Neural cell (in vitro differentiated cells): ENCODE data around the gene IQCN. TPM values are rescaled to one million over a fixed set of nuclear protein-coding genes. Genes with fewer than 3 reads are reported as not detected.

Source experiments
- H2AFZ ChIP-seq: fragments of 200-600, 300-800 bp; sonication (generic), shearing (Covaris generic); 2 replicates; pipeline ENCODE4 v1.6.0; 2014; ENCODE audit warnings: low read depth, mild to moderate bottlenecking, antibody characterized with exemption, low read length, moderate library complexity
- H3F3A ChIP-seq: fragments of 200-600 bp; shearing (Covaris generic); 2 replicates; pipeline ENCODE4 v1.6.1; 2016; ENCODE audit warnings: mild to moderate bottlenecking, moderate library complexity, mixed read lengths, antibody characterized with exemption, low read length; ENCODE audit not compliant: insufficient read depth, poor library complexity, severe bottlenecking
- H3K27ac ChIP-seq: fragments of 200-600, 300-800 bp; sonication (generic), shearing (Covaris generic); 2 replicates; pipeline ENCODE4 v1.5.1; 2014; ENCODE audit warnings: mild to moderate bottlenecking, low read length, moderate library complexity
- H3K27me3 ChIP-seq: fragments of 300-800, 200-600 bp; sonication (generic), shearing (Covaris generic); 2 replicates; pipeline ENCODE4 v1.6.0; 2014; ENCODE audit warnings: mild to moderate bottlenecking, low read depth, low read length, moderate library complexity; ENCODE audit not compliant: insufficient read depth
- H3K36me3 ChIP-seq: fragments of 300-800, 200-600 bp; sonication (generic), shearing (Covaris generic); 2 replicates; pipeline ENCODE4 v1.5.1; 2014; ENCODE audit warnings: mild to moderate bottlenecking, antibody characterized with exemption, low read length, moderate library complexity; ENCODE audit not compliant: insufficient read depth
- H3K4me2 ChIP-seq: fragments of 300-800, 200-600 bp; sonication (generic), shearing (Covaris generic); 2 replicates; pipeline ENCODE4 v1.6.0; 2014; ENCODE audit warnings: mild to moderate bottlenecking, low read length
- H3K4me3 ChIP-seq: fragments of 300-800, 200-600 bp; sonication (generic), shearing (Covaris generic); 2 replicates; pipeline ENCODE4 v1.5.1; 2014; ENCODE audit warnings: mild to moderate bottlenecking, low read length, moderate library complexity
- H3K79me2 ChIP-seq: fragments of 200-600 bp; shearing (Covaris generic); replicated peaks from 2 replicates; pipeline ENCODE4 v1.6.0; 2014; ENCODE audit warnings: mild to moderate bottlenecking, low read length, moderate library complexity; ENCODE audit not compliant: insufficient read depth
- H3K9ac ChIP-seq: fragments of 300-800, 200-600 bp; sonication (generic), shearing (Covaris generic); 2 replicates; pipeline ENCODE4 v1.6.1; 2016; ENCODE audit warnings: mild to moderate bottlenecking, low read length, mixed read lengths
- H3K9me2 ChIP-seq: fragments of 200-600 bp; shearing (Covaris generic); 2 replicates; pipeline ENCODE4 v1.6.1; 2016; ENCODE audit warnings: mild to moderate bottlenecking, low read length, mixed read lengths; ENCODE audit not compliant: insufficient read depth
- H3K9me3 ChIP-seq: fragments of 200-600, 300-800 bp; sonication (generic), shearing (Covaris generic); 2 replicates; pipeline ENCODE4 v1.6.1; 2016; ENCODE audit warnings: mild to moderate bottlenecking, mixed run types, low read length, moderate library complexity, mixed read lengths
- H4K20me1 ChIP-seq: fragments of 200-600 bp; shearing (Covaris generic); 2 replicates; pipeline ENCODE4 v1.6.1; 2016; ENCODE audit warnings: mild to moderate bottlenecking, mixed run types; ENCODE audit not compliant: insufficient read depth
- EP300 ChIP-seq: fragments of 450-650 bp; conservative IDR thresholded peaks from 2 replicates; pipeline ENCODE4 v1.6.1; 2014; ENCODE audit warnings: antibody characterized with exemption, mild to moderate bottlenecking, moderate library complexity; ENCODE audit not compliant: poor library complexity, severe bottlenecking
- EZH2 ChIP-seq: fragments of 200-600, 300-800 bp; shearing (Covaris generic), sonication (generic); IDR thresholded peaks from 2 replicates; pipeline ENCODE4 v1.6.1; 2014; ENCODE audit warnings: antibody characterized with exemption, low read length, borderline replicate concordance, mild to moderate bottlenecking; ENCODE audit not compliant: insufficient read depth, poor library complexity, severe bottlenecking
- MXI1 ChIP-seq: fragments of 450-650 bp; conservative IDR thresholded peaks from 2 replicates; pipeline ENCODE4 v1.6.1; 2014; ENCODE audit warnings: antibody characterized with exemption, mild to moderate bottlenecking; ENCODE audit not compliant: poor library complexity, severe bottlenecking
- POLR2AphosphoS5 ChIP-seq: IDR thresholded peaks from 2 replicates; pipeline ENCODE4 v1.6.1; 2012
- RAD21 ChIP-seq: fragments of 450-650 bp; conservative IDR thresholded peaks from 2 replicates; pipeline ENCODE4 v1.6.1; 2014; ENCODE audit warnings: antibody characterized with exemption, mild to moderate bottlenecking, moderate library complexity
- SMC3 ChIP-seq: fragments of 450-650 bp; conservative IDR thresholded peaks from 2 replicates; pipeline ENCODE4 v1.6.1; 2014; ENCODE audit warnings: antibody characterized with exemption, mild to moderate bottlenecking, moderate library complexity; ENCODE audit not compliant: poor library complexity
- TAF1 ChIP-seq: IDR thresholded peaks from 2 replicates; pipeline ENCODE4 v1.6.1; 2012; ENCODE audit warnings: low read depth
- polyA plus RNA-seq: library from polyadenylated mRNA; depleted of rRNA; stranded (reverse); fragments of >200 nt; gene quantifications from 2 replicates; pipeline ENCODE4 v1.2.3, GENCODE V29; 2014
- TF ChIP-seq, protein P1 (sequence below): IDR thresholded peaks from 2 replicates; pipeline ENCODE4 v1.6.1; 2012; ENCODE audit warnings: borderline replicate concordance
- TF ChIP-seq, protein P2 (sequence below): fragments of 450-650 bp; IDR thresholded peaks from 2 replicates; pipeline ENCODE4 v1.5.1; 2014; ENCODE audit warnings: antibody characterized with exemption, mild to moderate bottlenecking, moderate library complexity; ENCODE audit not compliant: poor library complexity, severe bottlenecking

The IQCN gene
- polyA plus RNA-seq, 1 donor from 2014 or later = 2.5 TPM

DNA sequence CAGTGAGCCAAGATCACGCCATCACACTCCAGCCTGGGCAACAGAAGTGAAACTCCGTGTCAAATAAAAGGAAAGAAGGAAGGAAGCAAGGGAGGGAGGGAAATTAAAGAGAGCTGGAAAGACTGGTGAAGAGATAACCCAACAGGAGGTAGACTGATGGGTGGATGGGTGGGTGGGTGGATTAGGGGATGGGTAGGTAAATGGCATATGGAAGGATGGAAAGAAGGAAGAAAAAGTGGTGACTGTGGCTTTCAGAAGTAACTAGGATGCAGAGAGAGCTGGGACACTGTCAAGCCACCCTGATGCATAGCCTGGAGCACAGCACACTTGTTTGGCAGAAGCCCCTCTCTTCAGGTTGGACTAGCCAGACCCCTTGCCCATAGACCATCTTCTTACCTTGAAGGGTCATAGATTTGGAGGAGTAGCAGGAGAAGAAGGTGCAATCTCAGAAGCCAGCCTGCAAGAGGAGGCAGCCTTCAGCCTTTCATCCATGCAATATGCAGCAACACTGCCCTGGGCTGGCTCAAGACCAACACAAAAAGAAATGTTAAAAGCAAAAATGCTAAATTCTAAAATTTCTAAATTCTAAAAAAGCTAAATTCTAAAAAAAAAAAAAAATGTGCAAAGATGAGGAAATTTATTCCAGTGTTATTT, 5.1 kb downstream of the IQCN start:
- Histone ChIP-seq H3K4me2 (no peak overlapping the region), H3K36me3 (no peaks in the 10 kb centered on the region), H3F3A (no peaks in the 10 kb centered on the region), H4K20me1 (peaks cover under 1% of the 10 kb centered on the region), H3K27ac (no peak overlapping the region), H3K4me3 (no peak overlapping the region), H3K9me2 (no peaks in the 10 kb centered on the region), H3K79me2 (peaks cover 7% of the 10 kb centered on the region), H3K9ac (no peak overlapping the region), H3K9me3 (no peaks in the 10 kb centered on the region), H3K27me3 (no peaks in the 10 kb centered on the region), H2AFZ (no peak overlapping the region)
- TF ChIP-seq EZH2 (no peak), EP300 (no peak), RAD21 (no peak), POLR2AphosphoS5 (no peak), MXI1 (no peak), SMC3 (no peak), TAF1 (no peak)
- TF ChIP-seq, protein P1, sequence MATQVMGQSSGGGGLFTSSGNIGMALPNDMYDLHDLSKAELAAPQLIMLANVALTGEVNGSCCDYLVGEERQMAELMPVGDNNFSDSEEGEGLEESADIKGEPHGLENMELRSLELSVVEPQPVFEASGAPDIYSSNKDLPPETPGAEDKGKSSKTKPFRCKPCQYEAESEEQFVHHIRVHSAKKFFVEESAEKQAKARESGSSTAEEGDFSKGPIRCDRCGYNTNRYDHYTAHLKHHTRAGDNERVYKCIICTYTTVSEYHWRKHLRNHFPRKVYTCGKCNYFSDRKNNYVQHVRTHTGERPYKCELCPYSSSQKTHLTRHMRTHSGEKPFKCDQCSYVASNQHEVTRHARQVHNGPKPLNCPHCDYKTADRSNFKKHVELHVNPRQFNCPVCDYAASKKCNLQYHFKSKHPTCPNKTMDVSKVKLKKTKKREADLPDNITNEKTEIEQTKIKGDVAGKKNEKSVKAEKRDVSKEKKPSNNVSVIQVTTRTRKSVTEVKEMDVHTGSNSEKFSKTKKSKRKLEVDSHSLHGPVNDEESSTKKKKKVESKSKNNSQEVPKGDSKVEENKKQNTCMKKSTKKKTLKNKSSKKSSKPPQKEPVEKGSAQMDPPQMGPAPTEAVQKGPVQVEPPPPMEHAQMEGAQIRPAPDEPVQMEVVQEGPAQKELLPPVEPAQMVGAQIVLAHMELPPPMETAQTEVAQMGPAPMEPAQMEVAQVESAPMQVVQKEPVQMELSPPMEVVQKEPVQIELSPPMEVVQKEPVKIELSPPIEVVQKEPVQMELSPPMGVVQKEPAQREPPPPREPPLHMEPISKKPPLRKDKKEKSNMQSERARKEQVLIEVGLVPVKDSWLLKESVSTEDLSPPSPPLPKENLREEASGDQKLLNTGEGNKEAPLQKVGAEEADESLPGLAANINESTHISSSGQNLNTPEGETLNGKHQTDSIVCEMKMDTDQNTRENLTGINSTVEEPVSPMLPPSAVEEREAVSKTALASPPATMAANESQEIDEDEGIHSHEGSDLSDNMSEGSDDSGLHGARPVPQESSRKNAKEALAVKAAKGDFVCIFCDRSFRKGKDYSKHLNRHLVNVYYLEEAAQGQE = no peak
- TF ChIP-seq, protein P2, sequence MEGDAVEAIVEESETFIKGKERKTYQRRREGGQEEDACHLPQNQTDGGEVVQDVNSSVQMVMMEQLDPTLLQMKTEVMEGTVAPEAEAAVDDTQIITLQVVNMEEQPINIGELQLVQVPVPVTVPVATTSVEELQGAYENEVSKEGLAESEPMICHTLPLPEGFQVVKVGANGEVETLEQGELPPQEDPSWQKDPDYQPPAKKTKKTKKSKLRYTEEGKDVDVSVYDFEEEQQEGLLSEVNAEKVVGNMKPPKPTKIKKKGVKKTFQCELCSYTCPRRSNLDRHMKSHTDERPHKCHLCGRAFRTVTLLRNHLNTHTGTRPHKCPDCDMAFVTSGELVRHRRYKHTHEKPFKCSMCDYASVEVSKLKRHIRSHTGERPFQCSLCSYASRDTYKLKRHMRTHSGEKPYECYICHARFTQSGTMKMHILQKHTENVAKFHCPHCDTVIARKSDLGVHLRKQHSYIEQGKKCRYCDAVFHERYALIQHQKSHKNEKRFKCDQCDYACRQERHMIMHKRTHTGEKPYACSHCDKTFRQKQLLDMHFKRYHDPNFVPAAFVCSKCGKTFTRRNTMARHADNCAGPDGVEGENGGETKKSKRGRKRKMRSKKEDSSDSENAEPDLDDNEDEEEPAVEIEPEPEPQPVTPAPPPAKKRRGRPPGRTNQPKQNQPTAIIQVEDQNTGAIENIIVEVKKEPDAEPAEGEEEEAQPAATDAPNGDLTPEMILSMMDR = no peak

DNA sequence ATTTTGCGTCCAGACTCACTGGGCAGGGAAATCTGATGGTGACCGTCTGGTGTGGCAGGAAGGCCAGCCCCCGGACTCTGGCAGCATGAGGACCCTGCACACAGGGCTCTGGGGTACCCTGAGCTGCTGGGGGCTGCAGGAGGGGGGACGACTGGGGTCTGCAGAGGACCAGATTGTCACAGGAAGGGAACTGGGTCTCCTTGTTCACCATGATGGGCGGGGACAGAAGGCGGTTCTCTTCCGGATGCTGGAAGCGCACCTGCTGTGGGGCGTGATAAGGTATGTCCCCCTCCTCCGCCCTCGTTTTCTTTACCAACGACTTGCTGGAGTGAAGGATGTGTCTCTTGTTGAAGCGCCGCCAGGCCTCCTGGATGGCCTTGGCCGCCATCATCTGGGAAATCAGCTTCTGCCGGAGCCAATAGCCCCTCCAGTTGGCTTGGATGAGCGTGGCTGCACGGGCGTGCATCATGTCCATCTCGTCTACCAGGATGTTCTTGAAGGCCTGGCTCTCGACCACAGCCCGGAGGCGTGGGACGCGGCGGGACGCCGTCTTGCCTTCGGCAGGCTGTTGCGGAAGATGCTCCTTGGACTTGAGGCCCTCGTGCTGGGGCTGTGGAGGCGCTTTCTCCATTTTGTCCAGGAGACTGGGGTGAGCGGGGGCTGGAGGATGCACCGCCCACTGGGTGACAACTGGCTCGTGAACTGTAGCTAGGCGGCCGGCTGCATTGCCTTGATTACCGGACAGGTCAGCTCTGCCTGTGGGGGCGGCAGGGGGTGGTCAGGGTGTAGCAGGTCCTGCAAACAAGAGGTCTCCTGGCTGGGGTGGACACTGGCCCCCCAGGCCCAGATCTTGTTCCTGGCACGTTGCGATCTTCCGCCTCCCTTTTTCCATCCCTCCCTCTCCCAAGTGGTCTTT, 7.2 kb downstream of the IQCN start:
- no peaks in the 10 kb centered on the region for H3K27me3 ChIP-seq
- H3K4me2 ChIP-seq = no peak overlapping the region
- H3K36me3 ChIP-seq = no peaks in the 10 kb centered on the region
- H3F3A ChIP-seq = no peaks in the 10 kb centered on the region
- H3K9me2 ChIP-seq = no peaks in the 10 kb centered on the region
- H3K79me2 ChIP-seq = no peaks in the 10 kb centered on the region
- H3K9me3 ChIP-seq = no peaks in the 10 kb centered on the region
- no peak overlapping the region for H3K9ac ChIP-seq
- TF ChIP-seq POLR2AphosphoS5 (peak; percentile 21), RAD21 (no peak), EP300 (no peak), SMC3 (no peak), MXI1 (no peak)
- TF ChIP-seq, protein P2 = no peak
- H3K27ac ChIP-seq = no peak overlapping the region
- H3K4me3 ChIP-seq = no peak overlapping the region
- H2AFZ ChIP-seq = no peak overlapping the region
- no peaks in the 10 kb centered on the region for H4K20me1 ChIP-seq
